IMR-90 (cell line): ENCODE measurements around the gene NAPA. TPM values are rescaled to one million over a fixed set of nuclear protein-coding genes. Genes with fewer than 3 reads are reported as not detected.

Experiments used
- ATAC-seq: fragments of 200-7000 bp; cut with Tn5 transposase; 2 replicates; pipeline ENCODE4 v1.9.1; 2020; ENCODE audit warnings: low read depth, mild to moderate bottlenecking, moderate library complexity
- BruUV-seq: library from RNA; stranded (reverse); fragments of 400-500 nt; replicated peaks from 2 replicates; lab custom pipeline; 2021; lab: Mats Ljungman, UMichigan
- CTCF ChIA-PET: fragments of 300-600 bp; formaldehyde crosslinking; extraction: SDS; loops from one replicate; lab custom pipeline; 2021; ENCODE audit warnings: antibody characterized with exemption; lab: Yijun Ruan, JAX
- POLR2A ChIA-PET: fragments of 300-600 bp; sonication (Branson Sonifier 250); formaldehyde crosslinking; loops from one replicate; lab custom pipeline; 2022; ENCODE audit warnings: antibody characterized with exemption; ENCODE audit not compliant: unreplicated experiment; lab: Charles Lee
- DNase-seq: peaks from one replicate; pipeline ENCODE4 v3.0.0; 2013
- H2AFZ ChIP-seq: replicated peaks from 2 replicates; pipeline ENCODE3; 2013; ENCODE audit warnings: low read length, mild to moderate bottlenecking; ENCODE audit not compliant: poor library complexity
- H2AK5ac ChIP-seq: 2 replicates; pipeline ENCODE4 v1.6.1; 2013; ENCODE audit warnings: low read depth, low read length, inconsistent platforms
- H2AK9ac ChIP-seq: replicated peaks from 2 replicates; pipeline ENCODE3; 2013; ENCODE audit warnings: mild to moderate bottlenecking, low read depth, low read length, moderate library complexity; ENCODE audit not compliant: poor library complexity
- H2BK120ac ChIP-seq: 2 replicates; pipeline ENCODE4 v1.6.1; 2013; ENCODE audit warnings: low read depth, low read length, inconsistent platforms
- H2BK15ac ChIP-seq: 3 replicates; pipeline ENCODE4 v1.6.1; 2013; ENCODE audit warnings: low read depth, low read length, inconsistent platforms
- H2BK20ac ChIP-seq: 2 replicates; pipeline ENCODE4 v1.6.1; 2013; ENCODE audit warnings: low read depth, mild to moderate bottlenecking, inconsistent platforms, low read length, moderate library complexity
- H2BK5ac ChIP-seq: 2 replicates; pipeline ENCODE4 v1.6.1; 2013; ENCODE audit warnings: mild to moderate bottlenecking, low read depth, low read length, inconsistent platforms; ENCODE audit not compliant: poor library complexity, severe bottlenecking
- H3K14ac ChIP-seq: replicated peaks from 2 replicates; pipeline ENCODE4 v1.6.1; 2013; ENCODE audit warnings: low read depth, low read length, inconsistent platforms
- H3K18ac ChIP-seq: 2 replicates; pipeline ENCODE4 v1.6.1; 2013; ENCODE audit warnings: low read depth, low read length, control low read depth
- H3K23ac ChIP-seq: 2 replicates; pipeline ENCODE4 v1.6.1; 2013; ENCODE audit warnings: low read depth, low read length, inconsistent platforms
- H3K27ac ChIP-seq: 2 replicates; pipeline ENCODE4 v1.5.1; 2013; ENCODE audit warnings: mild to moderate bottlenecking, control low read depth, low read length; ENCODE audit not compliant: insufficient read depth
- H3K27me3 ChIP-seq: 2 replicates; pipeline ENCODE4 v1.6.1; 2013; ENCODE audit warnings: low read length; ENCODE audit not compliant: control insufficient read depth, insufficient read depth
- H3K36me3 ChIP-seq: 2 replicates; pipeline ENCODE4 v1.6.1; 2013; ENCODE audit warnings: low read length, mixed read lengths; ENCODE audit not compliant: control insufficient read depth, insufficient read depth
- H3K4ac ChIP-seq: 2 replicates; pipeline ENCODE4 v1.6.1; 2013; ENCODE audit warnings: low read depth, low read length, inconsistent platforms
- H3K4me1 ChIP-seq: 2 replicates; pipeline ENCODE4 v1.6.1; 2013; ENCODE audit warnings: low read length, mixed read lengths; ENCODE audit not compliant: control insufficient read depth, insufficient read depth
- H3K4me2 ChIP-seq: 2 replicates; pipeline ENCODE4 v1.6.1; 2013; ENCODE audit warnings: low read depth, mild to moderate bottlenecking, control low read depth, low read length, moderate library complexity
- H3K4me3 ChIP-seq: 2 replicates; pipeline ENCODE4 v1.5.1; 2013; ENCODE audit warnings: low read depth, mild to moderate bottlenecking, control low read depth, low read length, moderate library complexity; ENCODE audit not compliant: insufficient read depth
- H3K56ac ChIP-seq: 2 replicates; pipeline ENCODE4 v1.6.1; 2013; ENCODE audit warnings: low read length, inconsistent platforms; ENCODE audit not compliant: insufficient read depth; ENCODE audit errors: extremely low read depth
- H3K79me1 ChIP-seq, 2 experiments: 2 replicates each; pipeline ENCODE4 v1.6.1; 2013; ENCODE audit warnings: low read length in 2 of 2, inconsistent platforms in 1 of 2, low read depth in 1 of 2
- H3K9ac ChIP-seq: 2 replicates; pipeline ENCODE4 v1.6.1; 2013; ENCODE audit warnings: low read depth, low read length, control low read depth
- H3K9me1 ChIP-seq: 2 replicates; pipeline ENCODE4 v1.6.1; 2013; ENCODE audit warnings: low read length, inconsistent platforms; ENCODE audit not compliant: insufficient read depth
- H3K9me3 ChIP-seq: 2 replicates; pipeline ENCODE4 v1.6.1; 2013; ENCODE audit warnings: low read length; ENCODE audit not compliant: control insufficient read depth, insufficient read depth
- H4K20me1 ChIP-seq: 2 replicates; pipeline ENCODE4 v1.6.1; 2013; ENCODE audit warnings: low read length, inconsistent platforms; ENCODE audit not compliant: insufficient read depth
- H4K5ac ChIP-seq: 2 replicates; pipeline ENCODE4 v1.6.1; 2013; ENCODE audit warnings: mild to moderate bottlenecking, low read depth, low read length, control low read depth
- H4K8ac ChIP-seq, 2 experiments: 2 replicates each; pipeline ENCODE4 v1.6.1; 2013; ENCODE audit warnings: low read depth in 2 of 2, low read length in 2 of 2, control low read depth in 1 of 2, inconsistent platforms in 1 of 2
- H4K91ac ChIP-seq: 2 replicates; pipeline ENCODE4 v1.6.1; 2013; ENCODE audit warnings: low read depth, low read length, inconsistent platforms; ENCODE audit not compliant: insufficient read depth
- CHD1 ChIP-seq: IDR thresholded peaks from 2 replicates; pipeline ENCODE4 v1.6.1; 2012; ENCODE audit warnings: low read depth, low read length, improper control_type of control experiment
- ELK1 ChIP-seq: fragments of 150-350 bp; IDR thresholded peaks from 2 replicates; pipeline ENCODE4 v1.6.1; 2016; ENCODE audit warnings: low read depth, mild to moderate bottlenecking, low read length, moderate library complexity, borderline replicate concordance
- FOS ChIP-seq: fragments of 150-350 bp; IDR thresholded peaks from 2 replicates; pipeline ENCODE4 v1.6.1; 2016; ENCODE audit warnings: low read depth, low read length
- MAZ ChIP-seq: IDR thresholded peaks from 2 replicates; pipeline ENCODE4 v1.6.1; 2012; ENCODE audit warnings: low read depth, mild to moderate bottlenecking, low read length, improper control_type of control experiment, moderate library complexity, borderline replicate concordance
- MXI1 ChIP-seq: IDR thresholded peaks from 2 replicates; pipeline ENCODE4 v1.6.1; 2012; ENCODE audit warnings: low read depth, mild to moderate bottlenecking, low read length, moderate library complexity, borderline replicate concordance
- RFX5 ChIP-seq: IDR thresholded peaks from 2 replicates; pipeline ENCODE4 v1.8.0; 2012; ENCODE audit warnings: low read depth, mild to moderate bottlenecking, low read length, moderate library complexity
- WGBS, 2 experiments: methylation state at CpG; one replicate each; pipeline versions ENCODE4 v1.1.5 to v1.1.7; 2013; ENCODE audit warnings: missing lambda C conversion rate in 2 of 2; ENCODE audit not compliant: insufficient read length in 1 of 2; ENCODE audit errors: extremely low coverage in 2 of 2; 5-methylcytosine and 5-hydroxymethylcytosine counted together
- dilution Hi-C: fragments of 300-500 bp; cut with HindIII; formaldehyde crosslinking; loops from one replicate; pipeline ENCODE4 v1.14.3; 2018; ENCODE audit warnings: low sequenced_read_pairs; ENCODE audit not compliant: unreplicated experiment
- in situ Hi-C: fragments of 300-500 bp; cut with MboI; formaldehyde crosslinking; loops from 3 replicates; pipeline ENCODE4 v1.14.3; 2019; ENCODE audit warnings: low sequenced_read_pairs, inconsistent platforms, mixed read lengths
- intact Hi-C: fragments of 100-400 bp; cut with micrococcal nuclease; formaldehyde crosslinking; loops from 2 replicates; pipeline ENCODE4 v1.10.0; 2022
- polyA plus RNA-seq, 3 experiments: library from polyadenylated mRNA; depleted of rRNA; stranded (reverse); fragments of >200 nt; gene quantifications; 2 replicates each; pipeline ENCODE4 v1.2.3, GENCODE V29; 2012; ENCODE audit warnings: low replicate concordance in 1 of 3
- total RNA-seq: library from RNA; depleted of rRNA; stranded (reverse); fragments of >200 nt; gene quantifications from 2 replicates; pipeline ENCODE4 v1.2.3, GENCODE V29; 2012
- TF ChIP-seq, protein P1 (sequence below): fragments of 150-350 bp; IDR thresholded peaks from 2 replicates; pipeline ENCODE4 v1.6.1; 2017; ENCODE audit warnings: mild to moderate bottlenecking, antibody characterized with exemption, low read length, low read depth

The NAPA gene
- total and polyA plus RNA-seq, 2 of the 4 experiments (the other 2 are of a cell fraction) = 76.4 to 126 TPM

DNA sequence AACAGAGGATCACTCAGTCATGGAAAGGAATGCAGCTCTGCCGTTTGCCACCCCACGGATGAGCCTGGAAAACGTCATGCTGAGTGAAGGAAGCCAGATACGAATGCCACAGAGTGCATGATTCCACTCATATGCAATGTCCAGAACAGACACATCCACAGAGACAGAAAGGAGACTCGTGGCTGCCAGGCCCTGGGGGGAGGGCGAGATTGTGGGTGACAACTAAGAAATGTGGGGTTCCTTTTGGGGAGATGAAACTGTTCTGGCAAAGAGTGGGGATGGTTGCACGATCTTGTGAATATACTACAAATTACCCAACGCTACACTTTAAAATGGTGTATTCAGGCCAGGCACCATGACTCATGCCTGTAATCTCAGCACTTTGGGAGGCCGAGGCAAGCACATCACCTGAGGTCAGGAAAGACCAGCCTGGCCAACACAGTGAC is 27.2 kb upstream of the NAPA start:
- H2AK5ac ChIP-seq = no peak overlapping the region
- H2BK120ac ChIP-seq = no peak overlapping the region
- no peak overlapping the region for H3K56ac ChIP-seq
- CTCF ChIA-PET = no interaction called here
- no peak overlapping the region for H3K9ac ChIP-seq
- no peak overlapping the region for H2BK5ac ChIP-seq
- DNase-seq (peak; percentile 59), ATAC-seq (peak; percentile 63)
- no peak overlapping the region for H3K23ac ChIP-seq
- no peak overlapping the region; the same call in 2 of the 3 replicates for H2BK15ac ChIP-seq
- peaks cover 3% of the 10 kb centered on the region for H3K4me1 ChIP-seq
- no peak overlapping the region for H4K8ac ChIP-seq
- peaks cover 41% of the 10 kb centered on the region for H3K27me3 ChIP-seq
- no peaks in the 10 kb centered on the region for H3K79me1 ChIP-seq
- H4K91ac ChIP-seq = no peak overlapping the region
- intact Hi-C loops (no loop called here), dilution Hi-C loops (no loop called here), in situ Hi-C loops (no loop called here)
- H3K14ac ChIP-seq = no peak overlapping the region
- H3K36me3 ChIP-seq = no peaks in the 10 kb centered on the region
- no peak overlapping the region for H3K4me3 ChIP-seq
- H4K20me1 ChIP-seq = no peaks in the 10 kb centered on the region
- H4K5ac ChIP-seq = no peak overlapping the region
- TF ChIP-seq FOS (no peak), MXI1 (no peak), ELK1 (no peak), RFX5 (no peak), MAZ (no peak), CHD1 (no peak)
- TF ChIP-seq, protein P1, sequence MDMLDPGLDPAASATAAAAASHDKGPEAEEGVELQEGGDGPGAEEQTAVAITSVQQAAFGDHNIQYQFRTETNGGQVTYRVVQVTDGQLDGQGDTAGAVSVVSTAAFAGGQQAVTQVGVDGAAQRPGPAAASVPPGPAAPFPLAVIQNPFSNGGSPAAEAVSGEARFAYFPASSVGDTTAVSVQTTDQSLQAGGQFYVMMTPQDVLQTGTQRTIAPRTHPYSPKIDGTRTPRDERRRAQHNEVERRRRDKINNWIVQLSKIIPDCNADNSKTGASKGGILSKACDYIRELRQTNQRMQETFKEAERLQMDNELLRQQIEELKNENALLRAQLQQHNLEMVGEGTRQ = no peak
- H3K27ac ChIP-seq = no peak overlapping the region
- no peaks in the 10 kb centered on the region for H3K9me1 ChIP-seq
- no TSS peak for BruUV-seq
- no peak overlapping the region for H2BK20ac ChIP-seq
- H3K4me2 ChIP-seq = no peak overlapping the region
- H2AFZ ChIP-seq = peak overlapping the region; percentile 57
- no peaks in the 10 kb centered on the region for H3K9me3 ChIP-seq
- no CpG with 5 or more reads among the region's 9 CpGs for WGBS, 2 experiments
- POLR2A ChIA-PET = no interaction called here
- H2AK9ac ChIP-seq = no peak overlapping the region
- no peak overlapping the region for H3K18ac ChIP-seq
- no peak overlapping the region for H3K4ac ChIP-seq
